HG03280 (cell line): ENCODE results near the gene AJAP1.

ENCODE experiments used
- ATAC-seq: cut with Tn5 transposase; IDR thresholded peaks from one replicate; pipeline ENCODE4 v1.9.1; 2021; ENCODE audit warnings: mild to moderate bottlenecking, moderate library complexity; ENCODE audit not compliant: unreplicated experiment

AJAP1 gene

GRCh38 chr1:4768553-4768952, 114.1 kb downstream of the AJAP1 start:
- ATAC-seq, result no peak

GRCh38 chr1:4769516-4770280, 115.3 kb downstream of the AJAP1 start:
- no peak for ATAC-seq

- ATAC-seq, result no peak
These were observed 116.3 kb downstream of the AJAP1 start for GRCh38 chr1:4770713-4771112.

- ATAC-seq, result no peak
These were observed 116.9 kb downstream of the AJAP1 start for GRCh38 chr1:4771267-4771666.

GRCh38 chr1:4771721-4772120, 117.3 kb downstream of the AJAP1 start:
- no peak for ATAC-seq

GRCh38 chr1:4772294-4773010, 118.0 kb downstream of the AJAP1 start:
- ATAC-seq, result no peak

- ATAC-seq, result no peak
These were observed 118.8 kb downstream of the AJAP1 start for GRCh38 chr1:4773226-4773625.

GRCh38 chr1:4775506-4775905, 121.1 kb downstream of the AJAP1 start:
- no peak for ATAC-seq

GRCh38 chr1:4778056-4778455, 123.6 kb downstream of the AJAP1 start:
- no peak for ATAC-seq

GRCh38 chr1:4781646-4782045, 127.2 kb downstream of the AJAP1 start:
- ATAC-seq, result no peak

- ATAC-seq, result no peak
These were observed 130.4 kb downstream of the AJAP1 start for GRCh38 chr1:4784761-4785160.

GRCh38 chr1:4786055-4786454, 131.6 kb downstream of the AJAP1 start:
- no peak for ATAC-seq

GRCh38 chr1:4787551-4787950, 133.1 kb downstream of the AJAP1 start:
- ATAC-seq, result no peak

- ATAC-seq, result no peak
These were observed 138.2 kb downstream of the AJAP1 start for GRCh38 chr1:4792565-4792964.

GRCh38 chr1:4794020-4794780, 139.8 kb downstream of the AJAP1 start:
- no peak for ATAC-seq

GRCh38 chr1:4796161-4797015, 142.0 kb downstream of the AJAP1 start:
- peak; percentile 88 for ATAC-seq

GRCh38 chr1:4797016-4797410, 142.6 kb downstream of the AJAP1 start:
- ATAC-seq, result no peak

- no peak for ATAC-seq
These were observed 143.0 kb downstream of the AJAP1 start for GRCh38 chr1:4797429-4797828.

GRCh38 chr1:4801192-4801924, 146.9 kb downstream of the AJAP1 start:
- no peak for ATAC-seq

- no peak for ATAC-seq
These were observed 147.6 kb downstream of the AJAP1 start for GRCh38 chr1:4802024-4802423.
